GM12872 (cell line): Measurements from ENCODE around the gene CRELD1.

ENCODE experiments used
- TF ChIP-seq, protein P1 (sequence below): IDR thresholded peaks from 3 replicates; pipeline ENCODE4 v1.5.1; 2011; ENCODE audit warnings: low read depth, mild to moderate bottlenecking, low read length, moderate library complexity; ENCODE audit not compliant: insufficient read depth

The CRELD1 gene

DNA sequence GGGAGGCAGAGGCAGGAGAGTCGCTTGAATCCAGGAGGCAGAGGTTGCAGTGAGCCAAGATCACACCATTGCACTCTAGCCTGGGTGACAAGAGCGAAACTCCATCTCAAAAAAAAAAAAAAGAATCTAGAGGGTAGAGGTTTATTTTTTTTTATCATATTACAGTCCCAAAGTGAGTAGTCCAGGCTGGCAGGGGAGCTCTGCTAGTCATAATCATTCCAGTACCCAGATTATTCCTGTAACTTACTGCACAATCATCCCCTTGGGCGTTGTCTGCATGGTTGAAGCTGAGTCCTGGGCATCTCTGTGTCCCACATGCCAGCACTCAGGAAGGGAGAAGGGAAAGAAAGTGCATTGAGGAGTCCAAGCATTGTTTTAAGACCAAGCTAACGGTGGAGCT lies 8.5 kb downstream of the CRELD1 start:
- TF ChIP-seq, protein P1, sequence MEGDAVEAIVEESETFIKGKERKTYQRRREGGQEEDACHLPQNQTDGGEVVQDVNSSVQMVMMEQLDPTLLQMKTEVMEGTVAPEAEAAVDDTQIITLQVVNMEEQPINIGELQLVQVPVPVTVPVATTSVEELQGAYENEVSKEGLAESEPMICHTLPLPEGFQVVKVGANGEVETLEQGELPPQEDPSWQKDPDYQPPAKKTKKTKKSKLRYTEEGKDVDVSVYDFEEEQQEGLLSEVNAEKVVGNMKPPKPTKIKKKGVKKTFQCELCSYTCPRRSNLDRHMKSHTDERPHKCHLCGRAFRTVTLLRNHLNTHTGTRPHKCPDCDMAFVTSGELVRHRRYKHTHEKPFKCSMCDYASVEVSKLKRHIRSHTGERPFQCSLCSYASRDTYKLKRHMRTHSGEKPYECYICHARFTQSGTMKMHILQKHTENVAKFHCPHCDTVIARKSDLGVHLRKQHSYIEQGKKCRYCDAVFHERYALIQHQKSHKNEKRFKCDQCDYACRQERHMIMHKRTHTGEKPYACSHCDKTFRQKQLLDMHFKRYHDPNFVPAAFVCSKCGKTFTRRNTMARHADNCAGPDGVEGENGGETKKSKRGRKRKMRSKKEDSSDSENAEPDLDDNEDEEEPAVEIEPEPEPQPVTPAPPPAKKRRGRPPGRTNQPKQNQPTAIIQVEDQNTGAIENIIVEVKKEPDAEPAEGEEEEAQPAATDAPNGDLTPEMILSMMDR, result no peak

DNA sequence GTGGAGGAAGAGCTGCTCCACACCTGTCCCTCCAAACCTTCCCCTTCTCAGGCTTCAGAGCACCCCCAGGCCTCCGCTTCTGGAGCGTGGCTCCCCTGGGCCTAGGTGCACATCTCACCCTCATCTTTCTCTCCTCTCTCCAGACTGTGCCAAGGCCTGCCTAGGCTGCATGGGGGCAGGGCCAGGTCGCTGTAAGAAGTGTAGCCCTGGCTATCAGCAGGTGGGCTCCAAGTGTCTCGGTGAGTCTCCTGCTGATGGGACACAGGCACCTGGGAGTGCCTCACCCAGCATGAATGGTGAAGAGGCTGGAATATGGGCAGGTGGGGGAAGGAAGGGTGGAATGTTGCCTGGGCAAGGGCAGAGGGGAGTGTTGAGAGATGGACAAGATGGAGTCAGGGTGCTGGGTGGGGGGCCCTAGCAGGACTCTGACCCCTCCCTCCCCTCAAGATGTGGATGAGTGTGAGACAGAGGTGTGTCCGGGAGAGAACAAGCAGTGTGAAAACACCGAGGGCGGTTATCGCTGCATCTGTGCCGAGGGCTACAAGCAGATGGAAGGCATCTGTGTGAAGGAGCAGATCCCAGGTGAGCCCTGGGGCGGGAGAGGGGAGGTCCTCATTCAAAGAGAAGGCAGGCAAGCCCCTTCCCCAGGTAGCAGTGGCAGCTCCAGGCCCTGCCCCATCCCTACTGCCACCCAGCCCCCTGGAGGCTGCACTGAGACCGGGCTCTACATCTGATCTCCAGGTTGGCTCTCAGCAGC lies 9.5 kb downstream of the CRELD1 start:
- TF ChIP-seq, protein P1, result no peak

DNA sequence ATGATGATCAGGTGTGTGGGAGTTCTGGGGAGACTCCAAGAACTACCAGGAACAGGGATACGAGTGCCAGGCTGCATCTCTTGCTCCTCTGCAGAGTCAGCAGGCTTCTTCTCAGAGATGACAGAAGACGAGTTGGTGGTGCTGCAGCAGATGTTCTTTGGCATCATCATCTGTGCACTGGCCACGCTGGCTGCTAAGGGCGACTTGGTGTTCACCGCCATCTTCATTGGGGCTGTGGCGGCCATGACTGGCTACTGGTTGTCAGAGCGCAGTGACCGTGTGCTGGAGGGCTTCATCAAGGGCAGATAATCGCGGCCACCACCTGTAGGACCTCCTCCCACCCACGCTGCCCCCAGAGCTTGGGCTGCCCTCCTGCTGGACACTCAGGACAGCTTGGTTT lies 10.6 kb downstream of the CRELD1 start:
- TF ChIP-seq, protein P1, result no peak

DNA sequence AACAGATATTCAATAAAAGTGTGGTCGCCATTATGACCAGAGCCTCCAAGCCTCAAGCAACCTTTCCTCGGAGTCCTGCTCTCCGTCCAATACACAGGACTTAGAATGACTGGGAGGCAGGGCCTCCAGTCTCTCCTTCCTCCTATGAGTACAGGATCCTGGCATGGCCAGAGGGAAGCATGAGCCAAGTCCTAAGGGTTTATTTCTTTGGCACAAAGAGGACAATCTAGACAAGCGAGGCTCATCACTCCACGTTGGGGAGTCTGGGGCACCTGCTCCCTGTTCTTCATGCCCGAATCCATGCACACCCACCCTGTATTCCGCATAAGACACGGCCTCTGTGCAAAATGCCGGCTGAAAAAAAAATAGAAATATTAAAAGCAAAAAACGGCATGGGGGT lies 11.7 kb downstream of the CRELD1 start:
- TF ChIP-seq, protein P1, result no peak

DNA sequence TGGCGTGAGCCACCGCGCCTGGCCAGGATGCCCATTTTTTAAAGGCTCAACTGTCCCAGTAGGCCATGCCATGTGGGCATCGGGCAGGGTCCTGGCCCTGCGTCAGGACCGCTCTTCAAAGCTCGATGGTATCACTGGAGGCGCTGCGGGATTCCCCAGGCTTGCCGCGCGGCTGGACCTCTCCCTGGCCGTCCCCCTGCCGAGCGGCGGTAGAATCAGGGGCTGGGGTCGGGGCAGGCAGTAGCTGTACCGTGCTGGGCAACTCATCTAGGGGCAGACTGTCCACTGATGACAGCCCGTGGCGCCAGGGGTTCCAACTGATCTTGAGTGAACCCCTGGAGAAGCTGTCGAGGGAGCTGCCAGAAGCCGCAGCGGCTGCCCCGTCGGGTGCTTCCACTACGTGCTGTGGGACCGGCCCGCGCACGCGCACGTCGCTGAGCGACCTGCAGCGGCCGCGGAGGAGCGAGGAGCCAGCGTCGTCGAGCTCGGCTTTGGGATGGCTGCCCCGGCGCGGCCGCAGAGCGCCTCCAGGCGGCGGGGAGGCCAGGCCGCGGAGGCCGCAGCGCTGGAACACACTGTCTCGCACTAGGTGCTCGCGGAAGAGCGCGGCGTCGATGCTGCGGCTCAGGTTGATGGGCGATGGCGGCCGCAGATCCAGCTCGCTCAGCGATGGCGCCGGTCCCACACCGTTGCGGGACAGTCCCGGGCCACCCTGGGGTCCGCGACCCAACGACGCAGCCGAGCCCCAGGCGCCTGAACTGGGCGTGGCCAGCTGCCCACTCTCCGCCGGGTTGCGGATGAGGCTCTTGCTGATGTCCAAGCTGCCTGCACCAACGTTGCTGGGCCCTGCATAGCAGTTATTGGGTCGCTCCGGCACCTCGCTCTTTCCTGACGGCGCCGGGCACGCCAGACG lies 12.7 kb downstream of the CRELD1 start:
- TF ChIP-seq, protein P1, result no peak

DNA sequence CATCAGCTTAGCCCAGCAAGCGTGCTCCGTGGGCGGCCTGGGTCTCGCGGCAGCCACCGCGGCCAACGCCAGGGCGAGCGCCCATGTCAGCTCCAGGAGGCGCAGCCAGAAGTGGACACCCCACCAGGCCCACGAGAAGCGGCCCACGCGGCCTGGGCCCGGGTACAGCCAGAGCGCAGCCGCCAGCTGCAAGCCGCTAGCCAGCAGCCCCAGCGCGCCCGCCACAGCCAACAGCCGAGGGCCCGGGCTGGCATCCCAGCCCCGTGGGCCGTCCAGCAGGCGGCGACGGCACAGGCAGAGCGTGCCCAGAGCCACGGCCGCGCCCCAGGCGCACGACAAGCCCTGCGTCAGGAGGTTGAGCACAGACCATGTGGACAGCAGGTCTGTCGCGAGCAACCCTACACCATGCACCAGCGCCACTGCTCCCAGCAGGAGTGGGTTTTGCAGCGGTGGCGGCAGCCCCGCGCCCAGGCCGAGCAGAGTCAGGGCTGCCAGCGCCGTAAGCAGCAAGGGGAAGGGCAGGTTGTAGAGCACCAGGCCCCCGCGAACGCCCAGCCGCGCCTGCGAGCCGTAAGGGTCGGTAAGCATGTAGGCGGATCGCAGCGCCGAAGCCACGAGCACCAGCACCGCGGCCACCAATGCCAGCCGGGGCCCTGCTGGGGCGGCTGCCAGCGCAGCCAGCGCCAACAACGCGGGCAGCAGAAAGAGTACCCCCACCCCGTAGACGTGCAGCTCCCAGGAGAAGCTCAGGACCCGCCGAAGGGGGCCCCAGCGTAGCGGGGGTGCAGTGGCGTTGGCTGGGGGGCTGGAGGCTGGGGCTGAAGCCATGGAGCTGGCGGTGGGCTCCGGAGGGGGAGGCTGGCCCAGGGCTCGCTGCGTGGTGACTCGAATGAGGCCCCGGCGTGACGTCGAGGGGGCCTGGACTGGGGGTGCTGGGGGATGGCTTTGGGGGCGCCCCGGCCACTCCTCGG lies 13.7 kb downstream of the CRELD1 start:
- TF ChIP-seq, protein P1, result no peak

DNA sequence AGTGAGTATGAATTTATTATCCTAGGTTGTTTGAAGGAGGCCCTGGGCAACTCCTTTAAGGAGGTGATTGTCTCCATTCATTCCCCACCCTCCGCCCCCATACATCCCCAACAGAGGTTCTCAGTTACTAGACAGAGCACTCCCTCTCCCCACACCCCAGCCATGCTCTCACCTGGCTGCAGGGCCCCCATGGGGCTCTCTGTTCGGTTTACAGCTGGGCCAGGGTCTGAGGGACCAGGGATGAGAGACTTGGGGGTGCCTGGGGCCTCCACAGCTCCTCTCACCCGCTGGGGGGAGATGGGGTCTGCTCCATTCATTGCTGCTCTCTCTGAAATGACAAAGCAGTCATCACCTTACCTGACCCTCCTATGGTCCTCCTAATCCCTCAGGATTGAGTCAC lies 15.0 kb downstream of the CRELD1 start:
- TF ChIP-seq, protein P1, result no peak
